Hematopoietic multipotent progenitor cell treated with erythropoietin and hydrocortisone succinate and interleukin-3 and kit ligand, for 17 days (in vitro differentiated cells): ENCODE results near the gene METTL8.

Source experiments
- DNase-seq: peaks from one replicate; pipeline ENCODE4 v3.0.0-alpha.2; 2015; ENCODE audit warnings: low spot score

Gene METTL8

DNA sequence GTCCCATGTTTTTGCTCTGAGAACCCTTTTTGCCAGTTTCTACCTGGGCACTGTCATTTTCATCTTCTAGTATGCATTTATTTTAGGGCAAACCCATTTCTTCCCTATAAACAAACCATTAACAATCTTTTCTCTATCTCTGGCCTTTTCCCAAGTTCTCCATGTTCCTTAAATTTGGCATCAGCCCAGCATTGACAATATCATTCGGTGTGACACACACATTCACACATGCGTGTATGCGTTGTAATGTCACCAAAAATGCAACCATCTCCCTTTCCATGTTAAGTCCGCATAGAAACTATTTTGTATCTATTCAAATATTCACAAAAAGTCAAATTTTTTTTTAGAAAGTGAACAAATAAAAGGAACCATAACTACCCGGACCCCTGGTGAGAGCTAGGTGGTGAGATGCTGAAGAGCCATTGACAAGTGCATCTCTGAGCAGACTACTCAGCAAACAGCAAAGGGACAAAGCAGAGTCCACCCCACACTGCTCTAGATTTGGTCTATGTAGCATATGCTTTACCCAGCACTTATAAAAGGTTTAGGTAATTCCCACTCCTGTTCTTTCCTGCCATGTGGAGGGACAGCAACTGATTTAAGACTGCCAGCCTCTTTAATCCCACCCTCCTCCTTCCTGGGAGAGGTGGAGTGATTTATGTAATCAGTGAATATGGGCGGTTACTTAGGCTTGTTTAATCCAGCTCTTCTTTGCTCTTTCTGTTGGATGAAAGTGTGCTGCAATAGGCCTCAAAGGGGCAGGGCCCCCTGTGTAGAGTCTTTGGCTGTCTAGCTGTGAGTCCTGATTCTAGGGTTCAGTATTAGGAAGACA lies 124.1 kb downstream of the METTL8 start:
- no peak for DNase-seq

DNA sequence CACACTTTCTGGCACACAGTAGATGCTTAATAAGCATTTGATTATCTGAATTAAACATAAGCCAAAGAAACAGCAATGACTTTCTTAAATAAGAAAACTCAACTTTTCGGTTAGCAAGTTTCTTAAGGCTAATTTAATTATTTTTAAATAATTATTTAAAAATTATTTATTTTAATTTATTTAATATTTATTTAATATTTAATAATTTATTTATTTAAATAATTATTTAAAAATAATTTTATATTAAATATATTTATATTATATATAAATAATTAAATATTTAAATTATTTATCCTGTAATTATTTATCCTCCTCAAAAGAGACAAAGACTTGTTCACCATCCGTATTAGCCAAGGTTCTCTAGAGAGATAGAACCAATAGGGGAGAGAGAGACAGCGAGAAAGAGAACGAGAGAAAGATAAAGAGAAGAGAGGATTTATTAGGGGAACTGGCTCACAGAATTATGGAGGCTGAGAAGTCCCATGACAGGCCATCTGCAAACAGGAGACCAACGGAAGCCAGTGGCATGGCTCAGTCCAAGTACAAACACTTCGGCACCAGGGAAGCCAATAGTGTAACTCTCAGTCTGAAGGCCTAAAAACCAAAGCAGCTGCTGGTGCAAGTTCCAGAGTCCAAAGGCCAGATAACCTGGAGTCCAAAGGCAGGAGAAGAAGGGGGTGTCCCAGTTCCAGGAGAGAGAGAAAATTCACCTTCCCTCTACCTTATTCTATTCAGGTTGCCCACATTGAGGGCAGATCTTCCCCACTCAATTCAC lies 125.3 kb downstream of the METTL8 start:
- no peak for DNase-seq

DNA sequence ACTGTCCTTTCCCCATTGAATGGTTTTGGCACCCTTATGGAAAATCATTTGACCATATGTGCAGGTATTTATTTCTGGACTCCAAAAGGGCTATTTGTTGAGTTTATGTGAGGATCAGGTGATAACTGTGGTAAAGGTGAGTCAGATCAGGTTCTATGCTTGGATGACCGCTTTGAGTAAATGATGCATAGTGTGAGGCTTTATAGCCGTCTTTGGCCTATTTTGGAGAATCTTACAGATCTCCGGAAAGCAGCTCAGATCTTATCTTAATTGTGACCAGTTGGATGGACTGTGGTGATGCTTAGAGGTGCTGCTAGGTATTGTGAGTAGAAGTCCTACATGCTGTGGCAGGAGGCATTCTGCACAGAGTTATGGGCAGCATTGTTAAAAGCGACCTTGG lies 126.2 kb downstream of the METTL8 start:
- DNase-seq: no peak

DNA sequence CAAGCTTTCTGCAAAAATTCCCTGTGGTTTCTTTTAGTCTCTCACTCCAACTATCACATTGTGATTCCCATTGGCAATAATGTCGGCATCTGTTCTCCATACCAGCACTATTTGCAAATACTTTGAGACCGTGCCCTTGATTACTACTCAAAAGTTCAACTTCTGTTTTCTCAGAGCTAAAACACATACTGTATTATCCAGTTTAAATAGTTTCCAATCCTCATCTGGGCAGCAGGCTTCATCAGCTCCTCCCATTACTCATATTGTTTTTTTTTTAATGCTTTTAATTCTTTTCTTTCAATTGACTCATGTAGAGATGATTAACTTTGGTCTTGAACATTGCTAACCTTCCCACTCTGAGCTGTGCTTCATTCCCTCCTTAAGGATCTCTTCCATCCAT lies 135.8 kb downstream of the METTL8 start:
- no peak for DNase-seq

DNA sequence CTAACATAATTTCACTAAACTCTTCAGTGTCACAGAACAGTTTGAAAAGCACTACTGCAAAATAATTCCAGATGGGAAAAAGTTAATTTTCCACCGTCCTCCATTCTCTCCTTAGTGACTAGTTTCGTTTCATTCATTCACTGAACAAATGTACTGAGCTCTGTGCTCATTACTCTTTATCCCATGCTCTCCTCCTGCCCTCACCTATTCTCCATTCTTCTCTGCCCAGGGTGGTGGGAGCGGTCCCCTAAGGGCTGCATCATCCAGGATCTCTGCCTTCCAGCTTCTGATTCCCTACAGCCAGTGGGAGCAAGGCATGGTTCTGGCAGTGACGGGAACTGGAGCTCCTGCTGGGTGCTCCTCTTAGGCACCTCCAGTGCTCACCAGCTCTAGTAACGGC lies 139.2 kb downstream of the METTL8 start:
- no peak for DNase-seq

DNA sequence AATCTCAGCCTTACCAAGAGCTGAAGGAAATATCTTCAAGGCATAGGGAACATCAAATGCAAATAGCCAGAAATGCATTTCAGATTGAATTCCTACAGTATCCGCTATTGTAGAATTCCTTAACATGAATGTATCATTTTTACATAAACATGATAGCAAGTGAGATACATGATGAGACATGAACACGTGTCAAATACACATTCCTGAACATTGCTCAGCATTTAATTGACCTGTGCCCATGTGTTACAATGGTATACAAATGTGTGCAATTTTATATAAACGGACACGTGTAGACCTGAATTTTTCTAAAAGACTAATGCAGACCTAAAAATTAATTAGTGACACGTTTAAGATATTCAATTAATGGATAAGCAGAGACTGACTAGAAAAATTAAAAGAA lies 140.1 kb downstream of the METTL8 start:
- no peak for DNase-seq

DNA sequence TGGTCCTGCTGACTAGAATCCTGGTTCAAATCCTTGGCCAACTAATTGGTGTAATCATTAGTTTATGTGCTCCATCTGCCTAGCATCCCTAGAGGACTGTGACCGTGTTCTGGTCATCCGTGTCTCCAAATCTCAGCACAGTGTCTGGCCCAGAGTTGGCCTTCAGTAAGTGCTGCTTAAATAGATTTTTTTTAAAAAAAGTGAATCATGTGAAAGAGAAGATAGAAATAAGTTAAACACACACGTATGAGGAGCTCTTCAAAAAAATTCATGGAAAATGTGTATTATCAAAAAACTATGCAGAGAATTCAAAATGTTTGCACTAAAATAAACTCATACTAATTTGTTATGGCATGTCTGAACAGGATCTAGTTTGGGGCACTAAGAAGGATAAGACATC lies 143.8 kb downstream of the METTL8 start:
- no peak for DNase-seq

DNA sequence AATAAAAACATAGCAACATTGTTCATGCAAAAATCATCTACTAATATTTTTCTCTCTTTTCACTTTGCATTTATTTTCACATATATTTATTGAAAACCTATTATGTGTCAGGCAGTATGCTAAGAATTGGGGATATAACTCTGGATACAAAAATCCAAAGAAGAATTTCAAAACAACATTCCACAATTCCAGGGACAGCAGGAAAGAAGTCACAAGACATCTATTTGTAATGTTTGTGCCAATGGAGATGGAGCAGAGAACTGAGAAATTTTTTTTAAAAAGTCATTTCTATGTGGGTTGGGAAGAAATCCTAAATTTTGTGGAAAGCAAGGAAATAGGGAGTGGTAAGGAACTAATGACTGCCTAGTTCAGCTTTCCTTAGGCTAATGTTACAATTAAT lies 144.5 kb downstream of the METTL8 start:
- DNase-seq: no peak

DNA sequence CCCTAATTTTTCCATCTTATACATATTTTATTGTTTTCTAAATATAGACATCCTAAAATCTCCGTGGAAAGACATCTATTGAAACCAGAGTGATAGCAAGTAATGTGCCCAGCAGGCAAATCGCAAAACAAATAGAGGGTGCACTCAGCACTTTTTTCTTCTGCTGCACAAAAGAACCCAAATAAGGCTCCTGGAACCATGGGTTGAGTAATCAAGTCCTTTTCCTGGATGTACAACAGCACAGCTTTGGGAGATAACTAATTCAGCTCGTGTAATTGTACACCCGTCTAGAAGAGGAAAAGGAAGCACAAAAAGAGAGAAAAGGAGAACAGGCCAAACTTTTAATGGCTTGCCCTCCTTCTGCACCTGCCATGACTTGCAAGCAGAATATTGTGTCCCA lies 146.2 kb downstream of the METTL8 start:
- DNase-seq: no peak

DNA sequence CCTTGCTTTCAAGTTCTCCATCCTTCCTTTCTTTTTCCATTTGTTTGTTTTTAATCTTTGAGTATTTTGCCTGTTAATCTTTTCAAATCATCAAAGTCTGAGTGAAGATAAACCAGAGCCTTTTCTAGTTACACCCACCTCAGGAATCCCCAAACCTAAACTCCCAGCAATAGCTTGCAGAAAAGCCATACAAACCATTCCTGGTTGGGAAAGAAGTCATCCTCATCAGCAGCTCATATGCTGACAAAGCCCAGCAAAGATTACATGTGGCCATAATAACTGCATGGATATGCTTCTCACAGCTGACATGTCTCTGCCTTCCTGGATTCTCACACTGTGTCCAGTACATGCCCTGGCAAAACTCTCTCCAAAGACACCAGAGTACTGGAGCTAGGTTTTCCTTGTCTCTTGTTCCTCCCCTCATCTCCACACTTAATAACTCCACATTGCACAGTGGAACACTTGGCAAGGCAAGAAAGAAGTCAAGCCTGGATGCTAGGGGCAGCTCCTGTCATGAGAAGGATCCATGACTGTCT lies 146.7 kb downstream of the METTL8 start:
- no peak for DNase-seq

DNA sequence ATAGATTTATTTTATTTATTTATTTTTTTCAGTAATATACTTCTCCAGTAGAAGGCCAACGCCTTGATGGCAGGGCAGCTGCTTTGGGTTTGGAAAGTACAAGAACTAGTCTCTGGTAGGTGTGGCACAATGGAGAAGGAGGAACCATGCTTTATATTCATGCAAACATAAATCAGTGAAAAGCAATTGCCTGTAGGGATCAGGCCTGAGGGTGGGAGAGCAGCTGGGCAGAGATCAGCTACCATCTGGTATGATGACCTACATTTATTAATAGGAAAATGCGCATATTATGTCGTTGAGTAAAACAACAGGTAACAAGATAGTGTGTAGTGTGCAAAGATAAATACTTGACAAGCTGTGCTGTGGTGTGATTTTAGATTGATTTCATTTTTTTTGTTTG lies 152.7 kb downstream of the METTL8 start:
- no peak for DNase-seq

DNA sequence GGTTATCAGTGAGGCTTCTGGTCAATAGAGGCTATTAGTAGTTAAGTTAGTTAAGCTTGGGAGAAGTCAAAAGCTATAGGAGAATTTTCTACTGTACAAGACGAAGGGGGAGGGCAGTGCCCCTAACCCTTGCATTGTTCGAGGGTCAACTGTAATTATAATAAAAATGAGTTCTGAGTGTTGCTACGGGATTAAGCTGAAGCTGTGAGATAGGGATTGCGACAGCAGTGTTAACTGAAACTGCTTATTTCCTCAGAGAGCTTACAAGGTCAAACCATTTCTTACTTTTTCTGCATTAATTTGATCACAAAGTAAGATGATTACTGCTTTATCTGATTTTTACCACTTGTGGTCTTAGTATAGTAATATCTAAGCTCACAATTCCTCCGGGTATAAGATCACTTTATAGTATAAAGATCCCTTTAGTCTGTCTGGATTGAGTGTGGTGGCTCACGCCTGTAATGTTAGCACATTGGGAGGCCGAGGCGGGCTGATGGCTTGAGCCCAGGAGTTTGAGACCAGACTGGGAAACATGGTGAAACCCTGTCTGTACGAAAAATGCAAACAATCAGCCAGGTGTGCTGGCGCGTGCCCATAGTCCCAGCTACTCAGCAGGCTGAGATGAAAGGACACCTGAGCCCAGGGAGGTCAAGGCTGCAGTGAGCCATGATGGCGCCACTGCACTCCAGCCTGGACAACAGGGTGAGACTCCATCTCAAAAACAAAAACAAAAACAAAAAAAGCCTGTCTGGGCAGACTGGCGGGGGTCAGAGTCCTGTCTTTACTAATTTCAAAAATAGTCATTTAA lies 153.6 kb downstream of the METTL8 start:
- DNase-seq: no peak

DNA sequence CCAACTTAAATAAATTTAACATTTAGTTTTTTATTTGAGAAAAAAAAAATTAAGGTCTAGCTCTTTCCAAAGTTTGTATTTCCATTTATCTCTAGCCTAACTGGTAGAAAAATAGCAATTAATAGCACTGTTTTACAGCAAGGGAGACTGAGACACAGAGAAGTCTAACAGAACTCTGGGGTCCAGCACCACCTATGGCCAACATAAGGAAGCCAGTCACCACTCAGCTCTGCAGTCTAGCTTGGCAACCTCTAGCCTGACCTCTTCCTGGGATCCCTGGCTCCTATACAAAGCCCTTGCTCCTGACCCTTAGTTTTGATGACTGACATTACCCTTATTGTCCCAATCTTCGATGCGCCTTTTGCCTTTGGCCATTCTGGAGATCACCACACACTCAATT lies 159.0 kb downstream of the METTL8 start:
- no peak for DNase-seq

DNA sequence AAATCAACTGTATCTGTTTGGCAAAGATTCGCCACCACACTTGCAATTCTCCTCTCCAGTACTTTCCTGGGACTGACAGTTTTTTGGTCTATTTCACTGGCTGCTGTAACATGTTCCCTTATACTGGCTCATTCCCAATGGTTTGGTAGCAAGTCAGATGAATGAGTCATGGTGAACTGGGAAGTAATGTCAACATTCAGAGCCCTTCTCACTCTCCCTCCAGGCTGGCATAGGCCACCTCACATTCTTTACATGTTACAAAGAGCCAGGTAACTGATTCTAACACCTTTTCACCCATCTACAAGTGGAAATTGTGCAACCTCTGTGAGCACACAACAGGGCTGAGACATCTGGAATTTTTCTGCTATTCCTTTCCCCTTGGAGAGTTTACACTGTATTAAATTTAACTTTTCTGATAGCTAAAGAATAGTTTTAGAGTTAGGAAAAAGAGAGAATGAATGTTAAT lies 161.8 kb downstream of the METTL8 start:
- no peak for DNase-seq

DNA sequence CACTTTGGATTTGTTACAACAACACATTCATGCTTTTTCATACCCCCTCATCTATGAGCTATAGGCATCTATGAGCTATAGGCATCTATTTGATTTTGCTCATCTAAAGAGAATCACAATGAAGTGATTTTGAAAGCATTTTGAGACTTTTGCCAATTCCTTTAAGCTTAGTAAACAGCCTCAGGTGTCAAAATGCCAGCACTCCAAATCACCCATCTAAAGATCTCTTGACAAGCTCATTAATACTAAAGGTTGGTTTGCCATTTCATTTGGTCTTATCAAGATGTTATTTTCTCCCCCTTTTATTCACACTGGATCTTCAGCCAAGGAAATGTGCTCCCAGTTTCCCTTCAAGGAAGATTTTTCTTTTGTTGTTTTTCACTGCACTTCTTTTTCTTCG lies 162.4 kb downstream of the METTL8 start:
- DNase-seq: no peak

DNA sequence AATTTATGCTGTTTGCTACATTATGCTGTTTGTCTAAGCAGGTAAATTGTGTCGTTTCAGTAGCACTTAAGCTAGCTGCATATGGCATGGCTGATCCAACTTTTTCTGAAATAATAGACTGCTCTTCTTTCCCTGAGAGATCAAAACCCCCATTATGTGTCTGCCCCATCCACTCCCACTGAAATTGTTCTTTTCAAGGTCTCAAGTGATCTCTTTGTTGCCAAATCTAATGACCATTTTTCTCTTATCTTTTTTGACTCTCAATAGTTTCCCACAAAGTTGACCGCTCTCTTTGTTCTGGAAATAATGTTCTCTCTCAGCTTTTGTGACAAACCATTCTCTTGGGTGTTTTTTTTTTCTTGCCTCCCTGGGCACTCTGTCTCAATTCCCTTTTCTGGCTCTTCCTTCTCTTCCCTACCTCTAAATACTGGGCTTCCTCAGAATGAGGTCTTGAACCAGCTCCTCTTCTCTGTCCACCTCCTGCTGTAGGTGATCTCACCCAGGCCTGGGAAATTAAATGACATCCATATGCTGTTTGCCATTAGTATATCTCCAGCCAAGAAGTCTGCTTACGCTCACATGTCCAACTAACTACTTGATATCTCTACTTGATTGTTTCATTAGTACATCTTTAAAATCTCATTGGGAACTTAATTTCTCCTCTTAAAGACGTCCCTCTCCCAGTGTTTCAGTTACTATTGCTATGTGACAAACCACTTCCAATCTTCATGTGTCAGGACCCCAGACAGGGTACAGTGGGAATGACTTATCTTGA lies 165.7 kb downstream of the METTL8 start:
- no peak for DNase-seq
